ENCODE results near the gene ANKRD29.
A peak's percentile ranks its signal among the peaks of the same experiment; 100 is the strongest.
"Not testable (repeated sequence)": the region's sequence is repeated elsewhere in the genome, so short reads cannot be mapped to it uniquely, and the experiment has no call there.

ANKRD29 gene

GRCh38 chr18:23617412-23618014 lies 45.2 kb downstream of the ANKRD29 start:
- DNase-seq (ENCODE audit: low read depth in 2 of 2, low spot score in 1 of 2): no peak

GRCh38 chr18:23616258-23616657 lies 46.5 kb downstream of the ANKRD29 start:
- no peak for DNase-seq (ENCODE audit: low read depth in 2 of 2, low spot score in 1 of 2)

- DNase-seq (ENCODE audit: low read depth in 2 of 2, low spot score in 1 of 2): no peak
Observed at GRCh38 chr18:23614891-23615290, 47.8 kb downstream of the ANKRD29 start.

GRCh38 chr18:23614413-23614812 lies 48.3 kb downstream of the ANKRD29 start:
- DNase-seq (ENCODE audit: low read depth in 2 of 2, low spot score in 1 of 2): no peak

GRCh38 chr18:23613091-23613475 lies 49.6 kb downstream of the ANKRD29 start:
- DNase-seq (ENCODE audit: low read depth in 2 of 2, low spot score in 1 of 2): not testable (repeated sequence)

GRCh38 chr18:23612434-23613090 lies 50.1 kb downstream of the ANKRD29 start:
- no peak for DNase-seq (ENCODE audit: low read depth in 2 of 2, low spot score in 1 of 2)

- DNase-seq (ENCODE audit: low read depth in 2 of 2, low spot score in 1 of 2): no peak
Observed at GRCh38 chr18:23609390-23610023, 53.2 kb downstream of the ANKRD29 start.

- no peak for DNase-seq (ENCODE audit: low read depth in 2 of 2, low spot score in 1 of 2)
Observed at GRCh38 chr18:23608211-23608610, 54.5 kb downstream of the ANKRD29 start.

- DNase-seq (ENCODE audit: low read depth in 2 of 2, low spot score in 1 of 2): no peak
Observed at GRCh38 chr18:23605941-23606340, 56.8 kb downstream of the ANKRD29 start.

GRCh38 chr18:23599809-23600208 lies 62.9 kb downstream of the ANKRD29 start:
- DNase-seq (ENCODE audit: low read depth in 2 of 2, low spot score in 1 of 2): no peak

GRCh38 chr18:23596183-23596582 lies 66.5 kb downstream of the ANKRD29 start:
- DNase-seq (ENCODE audit: low read depth in 2 of 2, low spot score in 1 of 2): no peak

- no peak for DNase-seq (ENCODE audit: low read depth in 2 of 2, low spot score in 1 of 2)
Observed at GRCh38 chr18:23595591-23595990, 67.1 kb downstream of the ANKRD29 start.

GRCh38 chr18:23593720-23594119 lies 69.0 kb downstream of the ANKRD29 start:
- DNase-seq (ENCODE audit: low read depth in 2 of 2, low spot score in 1 of 2): no peak

- no peak for DNase-seq (ENCODE audit: low read depth in 2 of 2, low spot score in 1 of 2)
Observed at GRCh38 chr18:23592911-23593310, 69.8 kb downstream of the ANKRD29 start.

GRCh38 chr18:23591011-23591410 lies 71.7 kb downstream of the ANKRD29 start:
- no peak for DNase-seq (ENCODE audit: low read depth in 2 of 2, low spot score in 1 of 2)

- DNase-seq (ENCODE audit: low read depth in 2 of 2, low spot score in 1 of 2): no peak
Observed at GRCh38 chr18:23588836-23589560, 73.7 kb downstream of the ANKRD29 start.

GRCh38 chr18:23587220-23587642 lies 75.5 kb downstream of the ANKRD29 start:
- DNase-seq (ENCODE audit: low read depth in 2 of 2, low spot score in 1 of 2): no peak

- DNase-seq (ENCODE audit: low read depth in 2 of 2, low spot score in 1 of 2): peak; percentile 73 to 81
Observed at GRCh38 chr18:23586249-23587196, 76.2 kb downstream of the ANKRD29 start, which contains the start of gene NPC1. Gene NPC1 (minus strand): TSS chr18:23586506. CDS start chr18:23586343, 163 bp downstream.

GRCh38 chr18:23585897-23586248 lies 76.8 kb downstream of the ANKRD29 start:
- DNase-seq (ENCODE audit: low read depth in 2 of 2, low spot score in 1 of 2): no peak

- no peak for DNase-seq (ENCODE audit: low read depth in 2 of 2, low spot score in 1 of 2)
Observed at GRCh38 chr18:23585007-23585871, 77.5 kb downstream of the ANKRD29 start.

Data from stimulated activated CD8-positive, alpha-beta memory T cell treated with anti-CD3 and anti-CD28 coated beads, Interleukin-4, amount 100 ng/mL, for 4 hours (primary cell).